Prostate gland (tissue), 2 donors: ENCODE data around the gene RNF220. TPM values are rescaled to one million over a fixed set of nuclear protein-coding genes. Genes with fewer than 3 reads are reported as not detected.

Source experiments
- DNase-seq: peaks from one replicate; pipeline ENCODE4 v3.0.0-alpha.2; 2019; ENCODE audit warnings: low spot score
- H3K27ac ChIP-seq, 2 donors: fragments of 200-600 bp; sonication (generic); 2 replicates each; pipeline ENCODE4 v1.5.1; 2017 to 2019
- H3K27me3 ChIP-seq: fragments of 200-600 bp; sonication (generic); replicated peaks from 2 replicates; pipeline ENCODE4 v1.5.1; 2019; ENCODE audit not compliant: insufficient read depth
- H3K36me3 ChIP-seq, 2 donors: fragments of 200-600 bp; sonication (generic); 1 replicate in 1 of 2; 2 replicates in 1 of 2; pipeline versions ENCODE4 v1.5.1 to v1.8.1; 2017 to 2019
- H3K4me1 ChIP-seq: fragments of 200-600 bp; sonication (generic); replicated peaks from 2 replicates; pipeline ENCODE4 v1.5.1; 2019
- H3K4me3 ChIP-seq, 2 donors: fragments of 200-600 bp; sonication (generic); 2 replicates each; pipeline ENCODE4 v1.5.1; 2017 to 2019
- H3K9me3 ChIP-seq: fragments of 200-600 bp; sonication (generic); 2 replicates; pipeline ENCODE4 v1.5.1; 2017
- CTCF ChIP-seq, 4 experiments: fragments of 200-600 bp in 2 of 4; fragments of 450-650 bp in 2 of 4; sonication (generic) in 2 of 4; IDR thresholded peaks; 1 replicate in 3 of 4; 2 replicates in 1 of 4; pipeline ENCODE4 v1.5.1; 2016 to 2019; ENCODE audit warnings: antibody characterized with exemption in 4 of 4, mild to moderate bottlenecking in 2 of 4, moderate library complexity in 2 of 4
- POLR2A ChIP-seq: fragments of 450-650 bp; IDR thresholded peaks from one replicate; pipeline ENCODE4 v1.6.1; 2016; ENCODE audit warnings: antibody characterized with exemption, mild to moderate bottlenecking
- POLR2AphosphoS5 ChIP-seq: sonication (generic); formaldehyde crosslinking; IDR thresholded peaks from one replicate; pipeline ENCODE4 v1.6.1; 2017; ENCODE audit warnings: antibody characterized with exemption
- WGBS: methylation state at CpG from one replicate; pipeline ENCODE4 v1.1.5; 2018; 5-methylcytosine and 5-hydroxymethylcytosine counted together
- intact Hi-C: fragments of 100-400 bp; cut with DNase I; formaldehyde crosslinking; loops from one replicate; pipeline ENCODE4 v1.14.2; 2022
- total RNA-seq, 2 donors: library from RNA; depleted of rRNA; stranded (reverse); fragments of >200 nt; gene quantifications; one replicate each; pipeline ENCODE4 v1.1.0, GENCODE V29; 2016

RNF220 gene
- total RNA-seq, 2 donors from 2014 or later = 116 to 147 TPM

GRCh38 chr1:44648529-44649250, 243.6 kb downstream of the RNF220 start:
- Histone ChIP-seq H3K4me3 (no peak overlapping the region), H3K36me3 (peaks cover 0 to 4% of the 10 kb centered on the region in 2 donors), H3K4me1 (peaks cover 11% of the 10 kb centered on the region), H3K27ac (no peak overlapping the region), H3K27me3 (no peaks in the 10 kb centered on the region), H3K9me3 (no peaks in the 10 kb centered on the region)
- DNase-seq = no peak
- TF ChIP-seq POLR2AphosphoS5 (no peak), CTCF (IDR thresholded peaks at IDR 0.05) (no peak), POLR2A (no peak)
- 85% methylated on average over 13 of the region's 13 CpGs for WGBS
- intact Hi-C loops = no loop called here

GRCh38 chr1:44649788-44650158, 244.7 kb downstream of the RNF220 start:
- H3K27me3 ChIP-seq = no peaks in the 10 kb centered on the region
- H3K9me3 ChIP-seq = no peaks in the 10 kb centered on the region
- DNase-seq = no peak
- peaks cover 11% of the 10 kb centered on the region for H3K4me1 ChIP-seq
- WGBS = 52% methylated on average over 10 of the region's 13 CpGs
- TF ChIP-seq POLR2A = no peak
- TF ChIP-seq POLR2AphosphoS5 = no peak
- no peak for TF ChIP-seq CTCF (IDR thresholded peaks at IDR 0.05)
- no peak overlapping the region for H3K4me3 ChIP-seq
- peak overlapping the region; percentile 17 to 48 for H3K27ac ChIP-seq
- H3K36me3 ChIP-seq = peaks cover 0 to 4% of the 10 kb centered on the region in 2 donors
- intact Hi-C loops = loop anchor here (5.0 to 10.0 kb wide), 2 partner anchors 275 to 432 kb away; no protein-coding TSS in a partner anchor

GRCh38 chr1:44650159-44650831, 245.2 kb downstream of the RNF220 start:
- 40% methylated on average over 23 of the region's 23 CpGs for WGBS

GRCh38 chr1:44651069-44651468, 246.0 kb downstream of the RNF220 start:
- intact Hi-C loops = loop anchor here (5.0 to 10.0 kb wide), 2 partner anchors 276 to 434 kb away; no protein-coding TSS in a partner anchor

More at GRCh38 chr1:44650159-44650831, 245.2 kb downstream of the RNF220 start:
- peak; percentile 55 for DNase-seq
- H3K4me3 ChIP-seq = no peak overlapping the region
- TF ChIP-seq CTCF (IDR thresholded peaks at IDR 0.05) (no peak), POLR2AphosphoS5 (peak; percentile 22)
- H3K36me3 ChIP-seq = peaks cover 0 to 4% of the 10 kb centered on the region in 2 donors
- H3K27ac ChIP-seq = peak overlapping the region; percentile 17 to 48
- H3K27me3 ChIP-seq = no peaks in the 10 kb centered on the region
- intact Hi-C loops = loop anchor here (5.0 to 10.0 kb wide), 2 partner anchors 275 to 433 kb away; no protein-coding TSS in a partner anchor
- no peaks in the 10 kb centered on the region for H3K9me3 ChIP-seq
- peaks cover 11% of the 10 kb centered on the region for H3K4me1 ChIP-seq

More at GRCh38 chr1:44651069-44651468, 246.0 kb downstream of the RNF220 start:
- Histone ChIP-seq H3K9me3 (no peaks in the 10 kb centered on the region), H3K27ac (no peak overlapping the region), H3K36me3 (no peaks in the 10 kb centered on the region), H3K27me3 (no peaks in the 10 kb centered on the region), H3K4me3 (no peak overlapping the region), H3K4me1 (peaks cover 11% of the 10 kb centered on the region)
- TF ChIP-seq CTCF (IDR thresholded peaks at IDR 0.05) (no peak), POLR2AphosphoS5 (no peak), POLR2A (no peak)
- DNase-seq = no peak
- WGBS = 77% methylated on average over 8 of the region's 8 CpGs
